Measurements from ENCODE around the gene GDPGP1.

- TF ChIP-seq, protein P1, sequence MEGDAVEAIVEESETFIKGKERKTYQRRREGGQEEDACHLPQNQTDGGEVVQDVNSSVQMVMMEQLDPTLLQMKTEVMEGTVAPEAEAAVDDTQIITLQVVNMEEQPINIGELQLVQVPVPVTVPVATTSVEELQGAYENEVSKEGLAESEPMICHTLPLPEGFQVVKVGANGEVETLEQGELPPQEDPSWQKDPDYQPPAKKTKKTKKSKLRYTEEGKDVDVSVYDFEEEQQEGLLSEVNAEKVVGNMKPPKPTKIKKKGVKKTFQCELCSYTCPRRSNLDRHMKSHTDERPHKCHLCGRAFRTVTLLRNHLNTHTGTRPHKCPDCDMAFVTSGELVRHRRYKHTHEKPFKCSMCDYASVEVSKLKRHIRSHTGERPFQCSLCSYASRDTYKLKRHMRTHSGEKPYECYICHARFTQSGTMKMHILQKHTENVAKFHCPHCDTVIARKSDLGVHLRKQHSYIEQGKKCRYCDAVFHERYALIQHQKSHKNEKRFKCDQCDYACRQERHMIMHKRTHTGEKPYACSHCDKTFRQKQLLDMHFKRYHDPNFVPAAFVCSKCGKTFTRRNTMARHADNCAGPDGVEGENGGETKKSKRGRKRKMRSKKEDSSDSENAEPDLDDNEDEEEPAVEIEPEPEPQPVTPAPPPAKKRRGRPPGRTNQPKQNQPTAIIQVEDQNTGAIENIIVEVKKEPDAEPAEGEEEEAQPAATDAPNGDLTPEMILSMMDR (IDR thresholded peaks at IDR 0.05; ENCODE audit: low read length), result no peak
- no peak for TF ChIP-seq EZH2 (IDR thresholded peaks at IDR 0.05; ENCODE audit: borderline replicate concordance, low read length)
Measured at GRCh38 chr15:90192961-90193786, 40.8 kb upstream of the GDPGP1 start.

Data from OCI-LY1 (cell line).